ENCODE data around the gene RPS6KB2.
"Not testable (repeated sequence)": the region's sequence is repeated elsewhere in the genome, so short reads cannot be mapped to it uniquely, and the experiment has no call there.

Gene RPS6KB2

DNA sequence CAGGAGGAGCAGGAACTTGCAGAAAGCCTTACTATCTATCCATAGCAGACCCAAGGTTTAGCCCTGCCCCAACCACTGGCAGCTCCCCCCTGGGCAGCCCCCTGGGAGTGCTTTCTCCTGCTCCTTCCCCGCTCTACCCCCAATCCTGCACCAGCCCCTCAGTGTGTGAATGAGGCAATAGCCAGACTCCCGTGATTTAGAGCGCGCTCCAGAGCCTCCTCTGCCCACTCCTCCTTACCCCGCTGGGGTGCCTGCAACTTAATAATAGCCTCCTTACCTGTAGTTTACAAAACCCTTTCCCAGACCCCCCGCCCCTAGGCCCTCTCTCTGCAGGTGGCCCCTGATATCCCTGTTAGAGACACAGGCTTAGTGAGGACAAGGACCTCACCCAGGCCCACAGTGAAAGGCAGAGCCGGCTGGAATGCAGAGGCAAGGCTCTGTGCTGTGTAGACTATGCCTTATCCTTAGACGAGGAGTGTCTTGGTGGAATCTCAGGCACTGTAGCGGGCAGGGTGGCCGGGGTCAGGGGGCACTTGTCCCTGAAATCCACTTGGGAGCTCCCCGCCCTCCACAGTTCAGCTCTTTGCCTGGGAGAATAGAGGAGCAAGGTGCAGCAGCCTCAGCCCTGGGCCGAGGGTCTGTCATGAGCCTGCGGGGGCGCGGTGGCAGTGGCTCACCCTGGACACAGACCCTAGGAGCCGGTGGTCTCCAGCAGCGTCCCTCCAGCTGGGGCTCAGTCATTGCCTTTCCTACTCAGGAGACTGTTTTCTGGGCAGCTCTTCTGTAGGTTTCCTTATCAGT, 17.1 kb upstream of the RPS6KB2 start:
- DNase-seq = no peak

DNA sequence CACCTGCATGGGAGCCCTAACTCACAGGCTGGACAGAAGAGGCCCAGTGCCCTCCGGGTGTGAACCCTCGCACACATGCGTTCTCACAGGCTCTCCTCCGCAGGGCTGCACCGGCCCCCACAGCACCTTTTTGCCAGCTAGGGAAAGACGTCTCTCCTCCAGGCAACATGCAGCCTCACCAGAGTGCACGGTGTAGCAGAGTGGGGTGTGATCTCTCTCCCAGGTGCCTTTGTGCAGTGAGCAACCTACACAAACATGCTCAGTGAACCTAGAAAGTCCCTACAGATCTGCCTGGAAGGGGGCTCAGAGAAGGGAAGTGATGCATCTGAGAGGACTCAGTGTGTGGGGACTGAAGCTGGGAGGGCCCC, 16.5 kb upstream of the RPS6KB2 start:
- DNase-seq = no peak

DNA sequence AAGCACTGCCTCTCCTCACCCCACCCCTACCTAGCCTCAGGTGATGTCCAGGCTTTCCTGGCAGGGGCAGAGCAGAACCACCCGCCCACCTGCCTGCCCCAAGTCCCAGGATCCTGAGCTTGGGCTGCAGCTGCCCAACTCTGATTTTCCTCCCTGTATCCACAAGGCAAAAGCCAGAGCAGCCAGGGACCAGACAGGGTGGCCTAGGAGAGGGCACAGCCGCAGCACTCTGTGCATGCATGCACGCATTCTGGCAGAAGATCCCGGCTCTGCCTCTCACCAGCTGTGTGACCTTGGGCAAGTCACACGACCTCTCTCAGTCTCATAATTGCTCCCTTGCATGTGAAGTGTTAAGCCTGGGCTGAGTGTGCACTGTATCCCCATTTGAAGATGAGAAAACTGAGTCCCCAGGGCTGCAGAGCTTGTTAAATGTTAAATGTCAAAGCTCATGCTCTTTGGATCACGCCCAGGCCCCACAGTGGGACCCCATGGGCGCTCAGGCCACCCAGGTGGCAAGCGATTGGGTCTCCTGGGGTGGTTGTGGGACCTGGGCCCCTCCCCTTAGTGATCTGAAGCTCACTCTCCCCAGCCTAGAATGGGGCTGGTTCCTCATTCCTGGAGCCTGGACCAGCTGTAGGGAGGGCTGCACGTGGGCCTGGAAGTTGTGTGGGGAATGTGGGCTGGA, 15.7 kb upstream of the RPS6KB2 start:
- DNase-seq = no peak

DNA sequence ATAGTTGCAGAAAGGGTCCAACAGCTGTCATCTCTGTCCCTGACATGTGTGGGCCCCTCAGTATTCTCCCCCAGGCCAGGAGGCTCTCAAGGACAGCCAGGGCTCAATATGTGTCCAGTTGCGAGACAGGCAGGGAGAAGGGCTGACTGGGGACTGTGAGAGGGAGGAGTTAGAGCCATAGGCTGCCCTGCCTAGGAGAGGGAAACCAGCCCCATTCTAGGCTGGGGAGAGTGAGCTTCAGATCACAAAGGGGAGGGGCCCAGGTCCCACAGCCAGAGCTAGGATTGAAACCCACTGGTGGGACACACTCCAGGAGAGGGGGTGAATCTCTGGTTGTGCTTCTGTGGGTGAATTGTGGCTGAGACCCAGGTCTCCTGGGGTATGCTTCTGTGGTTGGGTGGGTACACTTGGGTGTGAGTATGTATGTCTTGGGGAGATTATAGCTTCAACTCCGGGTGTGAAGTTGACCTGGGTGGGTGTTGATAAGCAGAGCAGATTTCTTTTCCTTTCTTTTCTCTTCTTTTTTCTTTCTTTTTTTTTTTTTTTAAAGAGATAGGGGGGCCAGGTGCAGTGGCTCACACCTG, 14.9 kb upstream of the RPS6KB2 start:
- no peak for DNase-seq

DNA sequence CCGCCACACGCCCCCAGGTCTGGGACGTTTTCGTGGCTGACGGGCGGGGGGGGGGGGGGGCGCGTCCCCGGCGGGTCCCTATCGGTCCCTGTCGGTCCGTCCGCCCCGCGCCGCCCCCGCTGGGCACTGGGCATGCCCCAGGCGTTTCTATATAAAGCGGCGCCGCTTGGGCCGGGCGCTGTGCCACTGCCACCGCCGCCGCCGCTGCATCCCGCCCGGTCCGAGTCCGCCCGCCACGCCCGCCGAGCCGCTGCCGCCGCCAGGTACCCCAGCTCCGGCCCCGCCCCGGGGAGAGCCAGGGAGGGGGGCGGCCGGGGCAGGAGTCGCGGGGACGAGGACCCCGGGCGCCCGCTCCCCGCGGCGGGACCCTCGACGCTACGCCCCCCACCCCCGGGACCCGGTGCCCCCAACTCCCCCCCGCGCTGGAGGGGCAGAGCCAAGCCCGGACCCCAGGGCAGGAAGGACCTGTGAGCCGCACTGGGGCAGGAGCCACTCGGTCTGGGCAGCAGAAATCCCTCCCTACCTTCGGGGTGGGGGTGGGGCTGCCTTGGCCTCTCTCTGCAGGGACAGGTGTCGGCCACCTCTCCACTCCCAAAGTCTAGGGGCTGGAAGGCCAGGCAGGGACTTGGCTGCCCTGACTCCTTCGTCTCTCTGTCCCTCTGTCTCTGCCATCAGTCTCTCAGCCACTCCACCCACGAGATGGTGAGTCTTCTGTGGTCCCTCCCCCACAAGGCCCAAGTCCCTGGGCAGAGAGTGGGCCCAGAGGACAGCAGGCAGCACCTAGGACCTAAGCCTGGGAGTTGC, 12.6 kb upstream of the RPS6KB2 start, which contains the start of gene CARNS1:
TSS of gene CARNS1 (plus strand) at position 178 of the 804 bp plus-strand sequence. CDS start at position 700, 522 bp downstream.
- DNase-seq = no peak

DNA sequence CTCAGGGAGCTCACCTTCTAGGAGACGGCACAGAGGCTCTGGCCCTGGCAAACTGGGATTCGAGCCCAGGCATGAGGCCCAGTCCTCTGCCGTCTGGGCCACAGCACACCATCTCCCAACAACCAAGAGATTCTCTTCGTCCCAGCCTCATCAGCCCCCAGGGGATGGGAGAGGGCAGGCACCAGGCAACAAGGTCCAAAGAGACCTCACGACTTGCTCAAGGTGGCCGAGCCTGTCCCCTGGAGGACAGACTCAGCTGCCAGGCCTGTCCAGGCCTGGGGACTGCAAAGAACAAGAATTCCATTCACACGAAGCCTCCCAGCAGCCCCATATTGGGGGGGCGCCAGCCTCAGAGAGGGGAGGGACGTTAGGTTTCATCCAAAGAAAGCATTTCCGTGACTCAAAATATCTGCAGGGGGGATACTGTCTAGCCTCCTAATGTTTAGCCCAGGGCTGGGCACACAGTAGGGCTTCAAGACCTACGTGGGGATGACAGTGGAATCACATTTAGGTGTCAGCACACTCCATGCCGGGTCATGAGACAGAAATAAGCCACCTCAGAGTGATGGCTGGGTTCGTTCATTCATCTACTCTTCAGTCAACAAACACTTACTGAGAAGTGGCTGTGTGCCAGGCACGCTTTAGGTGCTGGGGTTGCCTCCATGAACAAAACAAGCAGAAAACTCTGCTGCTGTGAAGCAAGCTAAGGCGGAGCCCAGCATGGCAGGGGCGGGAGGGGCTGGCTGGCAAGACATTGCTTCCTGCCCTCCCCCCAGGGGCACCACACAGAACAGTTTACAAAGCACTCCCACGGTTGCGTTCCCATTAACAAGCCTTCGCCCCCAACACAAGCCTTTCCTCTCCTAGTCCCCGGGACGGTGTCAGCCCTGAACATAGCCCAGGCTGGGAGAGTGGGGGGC, 11.6 kb upstream of the RPS6KB2 start:
- DNase-seq = no peak

DNA sequence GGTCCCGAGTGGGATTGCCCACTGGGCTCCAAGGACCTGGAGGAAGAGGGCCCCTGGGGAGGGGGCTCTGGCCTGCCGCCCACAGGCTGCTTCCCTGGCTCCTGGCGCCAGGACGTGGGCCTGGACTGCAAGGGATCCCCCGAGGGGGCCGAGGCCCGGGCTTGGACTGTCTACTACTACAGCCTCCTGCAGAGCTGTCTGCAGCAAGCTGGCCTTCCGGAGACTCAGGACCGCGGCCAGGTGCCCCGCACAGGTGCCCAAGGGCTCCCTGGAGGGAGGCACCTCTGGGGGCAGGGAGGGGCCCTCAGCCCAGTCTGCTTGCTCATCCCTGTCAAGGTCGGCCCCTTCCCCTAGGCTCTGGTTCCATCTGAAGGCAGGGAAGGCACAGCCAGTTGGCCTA, 10.9 kb upstream of the RPS6KB2 start:
- no peak for DNase-seq

DNA sequence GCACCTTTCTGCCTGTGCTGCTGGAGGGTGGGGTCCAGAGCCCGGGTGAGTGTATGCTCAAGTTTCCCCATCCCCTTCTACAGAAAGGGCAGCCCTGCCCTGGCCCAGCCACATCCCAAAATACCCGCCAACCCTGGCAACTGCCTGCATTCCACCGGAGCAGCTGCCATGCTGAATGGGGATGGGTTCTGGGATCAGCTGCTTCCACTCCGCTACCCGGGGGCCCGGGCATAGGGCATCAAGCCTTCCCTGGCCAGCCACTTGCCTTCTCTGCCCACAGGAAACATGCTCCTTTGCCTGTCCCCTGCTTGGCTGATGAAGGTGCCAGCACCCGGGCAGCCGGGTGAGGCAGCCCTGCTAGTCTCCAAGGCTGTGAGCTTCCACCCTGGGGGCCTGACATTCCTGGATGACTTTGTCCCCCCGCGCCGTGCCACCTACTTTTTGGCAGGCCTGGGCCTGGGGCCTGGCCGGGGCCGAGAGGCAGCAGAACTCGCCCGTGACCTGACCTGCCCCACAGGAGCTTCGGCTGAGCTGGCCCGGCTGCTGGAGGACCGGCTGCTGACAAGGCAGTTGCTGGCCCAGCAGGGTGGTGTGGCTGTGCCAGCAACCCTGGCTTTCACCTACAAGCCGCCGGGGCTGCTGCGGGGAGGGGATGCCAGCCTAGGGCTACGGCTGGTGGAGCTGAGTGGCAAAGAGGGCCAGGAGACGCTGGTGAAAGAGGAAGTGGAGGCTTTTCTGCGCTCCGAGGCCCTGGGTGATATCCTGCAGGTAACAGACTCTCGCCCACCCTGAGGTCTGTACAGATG, 9.6 kb upstream of the RPS6KB2 start:
- no peak for DNase-seq

DNA sequence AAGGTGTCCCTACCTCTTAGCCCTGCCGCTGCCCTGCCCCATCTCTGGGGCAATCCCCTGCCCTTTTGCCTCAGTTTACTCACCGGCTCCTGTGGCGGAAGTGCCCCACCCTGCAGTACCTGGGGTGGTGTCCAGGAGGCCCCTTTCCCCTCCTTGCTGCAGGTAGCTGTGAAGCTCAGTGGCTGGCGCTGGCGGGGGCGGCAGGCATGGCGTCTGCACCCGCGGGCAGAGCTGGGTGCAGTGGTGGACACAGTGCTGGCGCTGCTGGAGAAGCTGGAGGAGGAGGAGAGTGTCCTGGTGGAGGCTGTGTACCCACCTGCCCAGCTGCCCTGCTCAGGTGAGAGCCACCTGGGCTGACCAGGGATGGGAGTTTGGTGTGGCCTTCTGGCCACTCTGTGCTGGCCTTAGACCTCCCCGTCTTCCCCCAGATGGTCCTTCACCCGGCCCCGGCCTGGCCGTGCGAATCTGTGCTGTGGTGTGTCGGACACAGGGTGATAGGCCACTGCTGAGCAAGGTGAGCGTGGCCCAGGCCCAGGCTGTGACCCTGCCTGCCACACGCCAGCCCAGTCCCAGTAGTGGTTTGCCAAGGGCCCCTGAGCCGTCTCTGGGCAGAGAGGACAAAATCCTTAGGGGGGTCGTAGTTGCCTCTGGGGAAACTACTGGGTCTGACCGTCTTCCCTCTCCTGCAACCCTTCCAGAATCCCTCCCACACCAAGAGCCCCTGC, 8.8 kb upstream of the RPS6KB2 start:
- DNase-seq = no peak

DNA sequence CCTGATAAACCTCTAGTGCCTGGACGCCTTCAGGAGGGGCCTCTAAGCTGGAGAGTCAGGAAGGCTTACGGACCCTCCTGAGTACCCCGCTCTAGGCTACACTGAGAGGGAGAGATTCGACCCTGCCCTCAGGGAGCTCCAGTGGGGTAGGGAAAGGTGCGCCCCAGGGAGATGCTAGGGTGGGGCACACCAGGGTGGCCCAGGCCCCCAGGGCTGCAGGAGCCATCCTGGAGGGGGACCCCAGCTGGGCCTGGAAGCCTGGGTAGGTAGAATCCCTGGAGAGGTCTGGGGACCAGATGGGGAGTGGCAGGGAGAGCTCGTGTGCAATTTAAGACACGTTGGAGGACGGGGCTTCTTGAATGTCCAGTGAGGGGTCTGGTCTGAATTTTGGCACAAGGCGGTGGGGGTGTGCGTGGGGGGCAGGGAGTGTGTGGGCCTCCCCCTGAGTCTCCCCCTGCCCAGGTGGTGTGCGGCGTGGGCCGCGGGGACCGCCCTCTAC, 8.1 kb upstream of the RPS6KB2 start:
- no peak for DNase-seq

DNA sequence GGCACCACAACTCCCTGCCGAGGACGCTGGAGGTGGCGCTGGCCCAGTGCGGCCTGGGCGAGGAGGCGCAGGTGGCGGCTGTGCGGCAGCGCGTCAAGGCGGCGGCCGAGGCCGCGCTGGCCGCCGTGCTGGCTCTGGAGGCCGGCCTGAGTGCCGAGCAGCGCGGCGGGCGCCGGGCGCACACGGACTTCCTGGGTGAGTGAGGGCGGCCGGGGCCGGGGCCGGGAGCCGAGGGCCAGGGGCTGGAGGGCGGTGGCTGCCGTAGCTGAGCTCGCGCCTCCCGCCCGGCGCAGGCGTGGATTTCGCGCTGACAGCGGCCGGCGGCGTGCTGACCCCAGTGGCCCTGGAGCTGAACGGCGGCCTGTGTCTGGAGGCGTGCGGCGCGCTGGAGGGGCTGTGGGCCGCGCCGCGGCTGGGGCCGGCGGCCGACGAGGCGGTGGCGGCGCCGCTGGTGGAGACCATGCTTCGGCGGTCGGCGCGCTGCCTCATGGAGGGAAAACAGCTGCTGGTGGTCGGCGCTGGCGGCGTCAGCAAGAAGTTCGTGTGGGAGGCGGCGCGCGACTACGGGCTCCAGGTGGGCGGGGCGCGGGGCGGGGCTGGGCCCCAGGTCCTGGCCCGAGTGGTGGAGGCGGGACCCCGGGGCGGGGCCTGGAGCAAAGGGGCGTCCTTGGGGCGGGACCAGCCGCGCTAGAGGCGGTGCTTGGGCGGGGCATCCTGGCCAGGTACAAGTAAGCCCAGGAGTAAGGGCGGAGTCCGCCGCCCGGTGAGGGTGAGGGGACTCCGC, 7.5 kb upstream of the RPS6KB2 start:
- peak; percentile 100 for DNase-seq

DNA sequence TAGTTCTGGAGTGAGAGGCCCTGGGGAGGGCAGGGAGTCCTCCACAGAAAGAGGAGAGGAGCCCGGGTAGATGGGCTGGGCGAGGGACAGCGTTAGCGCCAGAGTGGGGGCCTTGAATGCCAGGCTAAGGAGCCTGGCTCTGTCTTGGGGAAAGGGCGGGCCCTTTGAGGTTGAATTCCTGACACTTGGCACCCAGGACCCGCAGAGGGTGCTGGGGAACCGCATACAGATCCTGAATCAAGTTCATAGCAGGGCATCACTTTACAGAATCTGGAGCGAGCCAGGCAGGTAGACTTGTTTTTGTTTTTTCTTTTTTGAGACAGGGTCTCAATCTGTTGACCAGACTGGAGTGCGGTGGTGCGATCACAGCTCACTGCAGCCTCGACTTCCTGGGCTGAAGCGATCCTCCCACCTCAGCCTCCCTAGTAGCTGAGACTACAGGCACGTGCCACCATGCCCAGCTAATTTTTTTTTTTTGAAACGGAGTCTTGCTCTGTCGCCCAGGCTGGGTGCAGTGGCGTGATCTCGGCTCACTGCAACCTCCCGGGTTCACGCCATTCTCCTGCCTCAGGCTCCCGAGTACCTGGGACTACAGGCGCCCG, 6.8 kb upstream of the RPS6KB2 start:
- DNase-seq = no peak

DNA sequence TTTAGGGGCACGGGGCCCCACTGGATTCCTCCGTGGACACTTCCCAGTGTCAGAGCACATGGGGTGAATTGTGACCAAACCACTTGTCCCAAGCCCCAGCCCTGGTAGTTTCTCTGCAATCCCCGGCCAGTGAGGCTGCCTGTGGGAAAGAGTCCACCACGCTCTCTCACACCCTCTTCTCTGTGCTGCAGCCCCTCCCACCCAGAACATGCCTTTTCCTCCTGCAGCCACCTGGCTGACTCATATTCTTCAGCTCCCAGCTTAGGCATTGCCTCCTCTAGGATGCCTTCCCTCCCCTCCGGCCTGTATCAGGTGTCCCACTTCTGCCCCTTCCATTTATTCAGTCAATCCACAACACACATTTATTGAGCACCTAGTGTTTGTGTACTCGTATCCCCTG, 5.4 kb upstream of the RPS6KB2 start:
- DNase-seq = no peak

DNA sequence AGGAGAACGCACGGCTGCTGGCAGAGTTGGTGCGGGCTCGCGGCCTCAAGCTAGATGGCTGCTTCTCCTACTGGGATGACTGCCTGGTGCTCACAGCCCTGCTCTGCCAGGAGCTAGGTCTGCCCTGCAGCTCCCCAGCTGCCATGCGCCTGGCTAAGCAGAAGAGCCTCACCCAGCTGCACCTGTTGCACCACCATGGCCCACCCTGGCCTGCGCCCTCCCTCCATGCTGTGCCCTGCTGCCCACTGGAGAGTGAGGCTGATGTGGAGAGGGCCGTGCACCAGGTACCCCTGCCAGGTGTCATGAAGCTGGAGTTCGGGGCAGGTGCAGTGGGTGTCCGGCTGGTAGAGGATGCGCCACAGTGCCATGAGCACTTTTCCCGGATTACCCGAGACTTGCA, 4.8 kb upstream of the RPS6KB2 start:
- no peak for DNase-seq

DNA sequence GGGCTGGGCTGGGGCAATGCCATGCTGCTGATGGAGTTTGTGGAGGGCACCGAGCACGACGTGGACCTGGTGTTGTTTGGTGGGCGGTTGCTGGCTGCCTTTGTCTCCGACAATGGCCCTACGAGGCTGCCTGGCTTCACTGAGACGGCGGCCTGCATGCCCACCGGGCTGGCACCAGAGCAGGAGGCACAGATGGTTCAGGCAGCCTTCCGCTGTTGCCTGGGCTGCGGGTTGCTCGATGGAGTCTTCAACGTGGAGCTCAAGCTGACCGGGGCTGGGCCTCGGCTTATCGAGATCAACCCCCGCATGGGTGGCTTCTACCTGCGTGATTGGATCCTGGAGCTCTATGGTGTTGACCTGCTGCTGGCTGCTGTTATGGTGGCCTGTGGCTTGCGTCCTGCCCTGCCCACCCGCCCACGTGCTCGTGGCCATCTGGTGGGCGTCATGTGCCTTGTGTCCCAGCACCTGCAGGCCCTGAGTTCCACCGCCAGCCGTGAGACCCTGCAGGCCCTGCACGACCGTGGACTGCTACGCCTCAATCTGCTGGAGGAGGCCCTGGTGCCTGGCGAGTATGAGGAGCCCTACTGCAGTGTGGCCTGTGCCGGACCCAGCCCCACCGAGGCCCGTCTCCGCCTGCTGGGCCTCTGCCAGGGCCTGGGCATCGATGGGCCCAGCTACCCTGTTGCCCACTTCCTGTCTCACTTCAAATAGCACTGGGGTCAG, 4.2 kb upstream of the RPS6KB2 start:
- no peak for DNase-seq

DNA sequence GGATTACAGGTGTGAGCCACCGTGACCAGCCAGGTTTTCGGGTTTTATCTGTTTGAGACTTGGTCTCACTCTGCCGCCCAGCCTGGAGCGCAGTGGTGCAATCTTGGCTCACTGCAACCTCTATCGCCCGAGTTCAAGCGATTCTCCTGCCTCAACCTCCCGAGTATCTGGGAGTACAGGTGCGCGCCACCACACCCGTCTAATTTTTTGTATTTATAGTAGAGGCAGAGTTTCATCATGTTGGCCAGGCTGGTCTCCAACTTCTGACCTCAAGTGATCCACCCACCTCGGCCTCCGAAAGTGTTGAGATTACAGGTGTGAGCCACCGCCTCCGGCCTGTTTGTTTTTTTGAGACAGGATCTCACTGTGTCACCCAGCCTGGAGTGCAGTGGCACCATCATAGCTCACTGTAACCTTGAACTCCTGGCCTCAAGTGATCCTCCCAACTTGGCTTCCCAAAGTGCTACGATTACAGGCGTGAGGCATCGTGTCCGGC, 882 bp upstream of the RPS6KB2 start:
- not testable (repeated sequence) for DNase-seq

DNA sequence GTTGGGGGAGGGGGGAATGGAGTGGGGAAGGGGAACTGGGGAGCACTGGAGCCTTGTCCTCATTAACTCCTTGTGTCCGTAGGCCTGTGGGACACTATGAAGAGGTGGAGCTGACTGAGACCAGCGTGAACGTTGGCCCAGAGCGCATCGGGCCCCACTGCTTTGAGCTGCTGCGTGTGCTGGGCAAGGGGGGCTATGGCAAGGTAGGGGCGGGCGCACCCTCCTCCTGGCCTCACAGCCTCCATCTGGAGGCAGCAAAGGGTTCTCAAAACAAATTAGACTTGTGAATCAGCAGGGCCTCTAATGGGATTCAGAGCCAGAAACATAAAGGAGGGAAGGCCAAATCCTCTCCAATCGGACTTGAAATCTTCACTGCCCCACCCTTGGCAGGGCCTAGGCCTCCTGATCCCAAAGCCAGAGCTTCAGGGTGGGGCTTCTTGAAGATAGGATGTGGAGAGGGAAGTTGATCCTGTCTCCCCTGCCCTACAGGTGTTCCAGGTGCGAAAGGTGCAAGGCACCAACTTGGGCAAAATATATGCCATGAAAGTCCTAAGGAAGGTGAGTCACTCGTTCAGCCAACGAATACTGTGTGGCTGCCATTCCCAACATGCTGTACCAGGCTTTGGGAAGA, 859 bp downstream of the RPS6KB2 start:
- no peak for DNase-seq

DNA sequence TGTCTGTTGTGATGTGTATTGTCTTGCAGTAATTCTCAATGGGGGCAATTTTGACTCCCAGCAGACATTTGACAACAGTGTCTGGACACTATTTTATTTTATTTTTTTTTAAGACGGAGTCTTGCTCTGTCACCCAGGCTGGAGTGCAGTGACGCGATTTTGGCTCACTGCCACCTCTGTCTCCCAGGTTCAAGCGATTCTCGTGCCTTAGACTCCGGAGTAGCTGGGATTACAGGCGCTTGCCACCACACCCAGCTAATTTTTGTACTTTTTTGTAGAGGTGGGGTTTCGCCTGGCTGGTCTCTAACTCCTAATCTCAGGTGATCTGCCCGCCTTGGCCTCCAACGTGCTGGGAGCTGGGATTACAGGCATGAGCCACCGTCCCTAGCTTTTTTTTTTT, 1.4 kb downstream of the RPS6KB2 start:
- DNase-seq = no peak

Measured in 8988T (cell line).